Large intestine (tissue), 3 donors: ENCODE data around the gene NREP. TPM values are rescaled to one million over a fixed set of nuclear protein-coding genes. Genes with fewer than 3 reads are reported as not detected.

Source experiments
- DNase-seq, 2 donors: peaks; one replicate each; pipeline versions ENCODE4 v3.0.0 to v3.0.0-alpha.2; 2013
- H3K27ac ChIP-seq: one replicate; pipeline ENCODE4 v1.5.1; 2013; ENCODE audit warnings: low read length
- H3K27me3 ChIP-seq: 2 replicates; pipeline ENCODE4 v1.6.1; 2013; ENCODE audit warnings: low read length; ENCODE audit not compliant: control insufficient read depth, insufficient read depth
- H3K36me3 ChIP-seq: 2 replicates; pipeline ENCODE4 v1.6.1; 2013; ENCODE audit warnings: low read length; ENCODE audit not compliant: control insufficient read depth, insufficient read depth
- H3K4me1 ChIP-seq: one replicate; pipeline ENCODE4 v1.6.1; 2013; ENCODE audit warnings: low read length; ENCODE audit not compliant: control insufficient read depth, insufficient read depth
- H3K4me3 ChIP-seq: one replicate; pipeline ENCODE4 v1.5.1; 2013; ENCODE audit warnings: low read length
- H3K9me3 ChIP-seq: one replicate; pipeline ENCODE4 v1.6.1; 2013; ENCODE audit warnings: mild to moderate bottlenecking, low read depth, low read length, moderate library complexity; ENCODE audit not compliant: control insufficient read depth
- WGBS: methylation state at CpG from one replicate; pipeline ENCODE4 v1.1.5; 2013; ENCODE audit warnings: low lambda C conversion rate; ENCODE audit not compliant: insufficient coverage; 5-methylcytosine and 5-hydroxymethylcytosine counted together
- polyA plus RNA-seq: library from polyadenylated mRNA; unstranded; fragments of 120-200 nt; gene quantifications from one replicate; pipeline ENCODE4 v1.2.1, GENCODE V29; 2013

Gene NREP
- polyA plus RNA-seq, 1 donor = 246 TPM

DNA sequence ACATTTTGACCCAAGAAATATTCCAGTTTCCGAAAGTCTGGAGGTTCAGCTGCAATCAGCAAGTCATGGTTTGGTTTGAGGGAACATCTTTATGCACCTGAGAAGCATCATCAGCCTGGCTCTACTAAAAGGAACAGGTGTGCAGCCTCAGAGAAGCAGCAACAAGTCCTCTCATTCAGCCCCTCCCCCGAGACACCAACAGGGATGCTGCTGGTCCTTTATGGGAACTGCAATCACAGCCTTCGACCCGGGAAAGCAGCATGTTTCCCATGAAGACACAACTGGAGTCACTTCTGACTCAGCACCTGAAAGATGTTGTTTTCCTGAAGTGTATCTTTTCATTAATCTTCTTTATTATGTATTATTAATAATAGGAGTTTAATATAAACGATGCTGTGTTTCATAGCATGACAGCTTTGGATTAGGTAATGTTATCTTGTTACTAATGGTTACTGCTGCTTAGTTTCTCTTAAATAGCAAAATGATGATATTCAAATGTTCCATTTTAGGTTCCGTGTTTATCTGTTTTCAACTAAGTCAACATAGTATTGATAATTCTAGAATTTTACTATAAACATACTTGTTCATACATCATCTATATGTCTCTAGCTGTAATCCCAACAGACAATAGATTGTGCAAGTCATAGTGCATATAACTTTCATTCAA, 15.6 kb upstream of the NREP start:
- 100% methylated on average over 1 of the region's 6 CpGs for WGBS
- DNase-seq = no peak

GRCh38 chr5:111769541-111769940, 12.5 kb upstream of the NREP start:
- Histone ChIP-seq H3K27ac (no peak overlapping the region), H3K4me3 (no peak overlapping the region), H3K4me1 (peaks cover 7% of the 10 kb centered on the region), H3K27me3 (no peaks in the 10 kb centered on the region), H3K36me3 (no peaks in the 10 kb centered on the region), H3K9me3 (no peaks in the 10 kb centered on the region)
- DNase-seq = no peak
- no CpG with 5 or more reads among the region's 4 CpGs for WGBS

More for the DNA sequence above, 15.6 kb upstream of the NREP start:
- no peaks in the 10 kb centered on the region for H3K27me3 ChIP-seq
- no peak overlapping the region for H3K4me3 ChIP-seq
- H3K4me1 ChIP-seq = peaks cover 15% of the 10 kb centered on the region
- H3K9me3 ChIP-seq = no peaks in the 10 kb centered on the region
- H3K36me3 ChIP-seq = no peaks in the 10 kb centered on the region
- H3K27ac ChIP-seq = no peak overlapping the region

- 90% methylated on average over 3 of the region's 8 CpGs for WGBS
- no peak overlapping the region for H3K27ac ChIP-seq
- no peak overlapping the region for H3K4me3 ChIP-seq
- H3K27me3 ChIP-seq = no peaks in the 10 kb centered on the region
- no peaks in the 10 kb centered on the region for H3K9me3 ChIP-seq
- no peak for DNase-seq
- no peaks in the 10 kb centered on the region for H3K36me3 ChIP-seq
- H3K4me1 ChIP-seq = no peaks in the 10 kb centered on the region
These were observed 8.9 kb upstream of the NREP start for GRCh38 chr5:111765613-111766571.

DNA sequence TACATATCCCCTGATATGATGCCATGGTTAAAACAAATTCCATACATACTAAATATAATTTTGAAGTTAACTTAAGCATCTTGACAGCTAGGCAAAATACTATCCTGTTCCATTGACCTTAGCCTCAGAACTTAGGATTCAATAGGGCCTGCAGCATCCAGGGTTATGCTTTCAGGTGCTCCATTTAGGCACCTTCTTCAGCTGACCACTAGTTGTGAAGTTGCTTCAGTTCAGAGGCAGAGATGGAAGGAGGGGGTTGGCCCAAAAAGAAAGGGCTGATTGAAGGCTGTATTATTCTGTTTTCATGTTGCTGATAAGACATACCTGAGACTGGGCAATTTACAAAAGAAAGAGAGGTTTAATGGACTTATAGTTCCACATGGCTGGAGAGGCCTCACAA, 7.0 kb upstream of the NREP start:
- Histone ChIP-seq H3K4me3 (no peak overlapping the region), H3K27me3 (no peaks in the 10 kb centered on the region), H3K27ac (no peak overlapping the region), H3K9me3 (no peaks in the 10 kb centered on the region), H3K36me3 (no peaks in the 10 kb centered on the region), H3K4me1 (no peaks in the 10 kb centered on the region)
- no peak for DNase-seq

DNA sequence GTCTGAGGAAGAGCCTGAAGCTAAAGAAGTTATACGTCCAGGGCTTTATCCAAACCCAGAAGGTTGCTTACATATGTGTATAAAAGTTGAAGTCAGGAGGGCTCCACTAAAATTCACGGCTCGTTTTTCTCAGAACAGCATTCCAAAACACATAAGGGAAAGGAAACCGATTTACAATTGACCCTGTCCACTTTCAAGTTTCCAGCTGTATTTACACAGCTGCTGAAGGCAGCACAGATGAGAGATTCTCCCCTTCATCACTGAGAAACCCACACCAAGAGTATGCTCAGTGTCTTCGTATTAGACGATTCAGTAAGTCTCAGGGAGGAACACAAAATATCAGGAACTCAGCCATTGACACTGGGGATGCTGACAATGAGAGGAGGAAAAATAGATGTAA, 5.9 kb upstream of the NREP start:
- WGBS = 10% methylated on average over 2 of the region's 6 CpGs
- peaks cover 3% of the 10 kb centered on the region for H3K4me1 ChIP-seq
- H3K27ac ChIP-seq = no peak overlapping the region
- no peaks in the 10 kb centered on the region for H3K27me3 ChIP-seq
- H3K36me3 ChIP-seq = no peaks in the 10 kb centered on the region
- no peak overlapping the region for H3K4me3 ChIP-seq
- peak in 1 of 2 donors; percentile 23 for DNase-seq
- H3K9me3 ChIP-seq = no peaks in the 10 kb centered on the region

DNA sequence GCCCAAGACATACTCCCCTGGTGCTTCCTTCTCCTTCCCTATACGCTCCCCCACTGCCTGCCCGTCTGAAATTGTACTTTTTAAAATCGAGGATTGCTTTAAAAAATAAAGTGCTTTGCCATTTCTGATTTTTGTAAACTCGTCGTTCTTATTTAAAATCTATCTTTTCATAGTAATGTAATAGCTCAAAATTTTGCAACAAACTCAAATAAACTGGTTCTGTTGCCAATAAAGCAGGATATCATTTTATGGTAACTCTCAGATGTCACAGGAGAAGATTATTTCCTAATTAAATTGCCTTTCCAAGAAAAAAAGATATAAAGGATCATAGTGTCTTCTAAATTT, 1.3 kb upstream of the NREP start:
- DNase-seq = no peak
- Histone ChIP-seq H3K27ac (peak overlapping the region; percentile 97), H3K4me1 (peaks cover 9% of the 10 kb centered on the region), H3K27me3 (no peaks in the 10 kb centered on the region), H3K9me3 (no peaks in the 10 kb centered on the region), H3K36me3 (no peaks in the 10 kb centered on the region), H3K4me3 (peak overlapping the region; percentile 71)
- no CpG with 5 or more reads among the region's 5 CpGs for WGBS

GRCh38 chr5:111757355-111758283, 625 bp upstream of the NREP start:
- DNase-seq = peak; percentile 91 to 97
- H3K27me3 ChIP-seq = no peaks in the 10 kb centered on the region
- no CpG with 5 or more reads among the region's 98 CpGs for WGBS

GRCh38 chr5:111755942-111756381, 1.0 kb downstream of the NREP start:
- H3K4me1 ChIP-seq = peaks cover 9% of the 10 kb centered on the region
- H3K36me3 ChIP-seq = no peaks in the 10 kb centered on the region
- WGBS = 0% methylated on average over 1 of the region's 5 CpGs
- H3K27ac ChIP-seq = peak overlapping the region; percentile 97
- no peaks in the 10 kb centered on the region for H3K27me3 ChIP-seq
- peak overlapping the region; percentile 77 for H3K4me3 ChIP-seq
- DNase-seq = peak in 1 of 2 donors; percentile 53
- no peaks in the 10 kb centered on the region for H3K9me3 ChIP-seq

More at GRCh38 chr5:111757355-111758283, 625 bp upstream of the NREP start:
- Histone ChIP-seq H3K36me3 (no peaks in the 10 kb centered on the region), H3K27ac (peak overlapping the region; percentile 97), H3K4me1 (peaks cover 9% of the 10 kb centered on the region), H3K9me3 (no peaks in the 10 kb centered on the region), H3K4me3 (peak overlapping the region; percentile 77)

DNA sequence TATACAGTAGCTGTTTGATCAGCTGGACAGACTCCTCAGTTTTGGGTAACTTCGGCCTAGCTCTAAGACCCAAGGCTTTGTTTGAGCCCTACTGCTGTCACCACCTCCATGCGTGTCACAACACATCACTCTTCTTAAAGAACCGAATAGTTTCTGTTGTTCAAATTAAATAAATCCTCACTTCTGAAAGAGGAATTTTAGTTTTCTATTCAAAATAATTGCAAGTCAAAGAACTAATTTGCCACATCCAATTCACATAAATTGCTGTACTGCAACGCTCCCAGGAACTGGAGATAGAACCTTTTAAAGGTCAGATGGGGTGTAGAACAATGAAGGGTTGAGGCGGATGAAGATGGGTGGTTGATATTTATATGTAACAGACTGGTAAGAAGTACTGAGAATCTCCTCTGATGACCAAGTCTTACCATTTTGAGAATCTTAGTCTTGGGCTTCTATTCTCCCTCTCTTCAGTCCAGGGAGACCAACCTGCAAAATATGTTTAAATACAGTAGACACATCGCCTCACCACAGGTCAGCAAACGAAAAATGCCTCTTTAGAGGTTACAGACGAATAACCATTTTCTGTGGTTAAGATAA, 1.6 kb downstream of the NREP start:
- no peaks in the 10 kb centered on the region for H3K27me3 ChIP-seq
- no peaks in the 10 kb centered on the region for H3K36me3 ChIP-seq
- H3K4me3 ChIP-seq = peak overlapping the region; percentile 77
- peak in 1 of 2 donors; percentile 10 for DNase-seq
- H3K9me3 ChIP-seq = no peaks in the 10 kb centered on the region
- peaks cover 9% of the 10 kb centered on the region for H3K4me1 ChIP-seq
- WGBS = no CpG with 5 or more reads among the region's 8 CpGs
- H3K27ac ChIP-seq = peak overlapping the region; percentile 97
